Hematopoietic multipotent progenitor cell (in vitro differentiated cells): ENCODE data around the gene HRH1. TPM values are rescaled to one million over a fixed set of nuclear protein-coding genes. Genes with fewer than 3 reads are reported as not detected.

Source experiments
- DNase-seq, 3 donors: peaks; one replicate each; pipeline ENCODE4 v3.0.0-alpha.2; 2011 to 2015; ENCODE audit warnings: low read depth in 2 of 3, low spot score in 2 of 3
- total RNA-seq: library from RNA; depleted of rRNA; stranded (reverse); fragments of >200 nt; gene quantifications from one replicate; pipeline ENCODE4 v1.2.3, GENCODE V29; 2012

The HRH1 gene
- total RNA-seq, 1 donor, result under 0.01 TPM

GRCh38 chr3:11201251-11202019 lies 47.1 kb downstream of the HRH1 start:
- no peak for DNase-seq

GRCh38 chr3:11203961-11204360 lies 49.7 kb downstream of the HRH1 start:
- no peak for DNase-seq

GRCh38 chr3:11204697-11205348 lies 50.5 kb downstream of the HRH1 start:
- DNase-seq, result no peak

- peak in 2 of 3 donors; percentile 37 to 52 for DNase-seq
These were observed 51.6 kb downstream of the HRH1 start for GRCh38 chr3:11205881-11206280.

GRCh38 chr3:11206316-11206715 lies 52.0 kb downstream of the HRH1 start:
- no peak for DNase-seq

- no peak for DNase-seq
These were observed 52.7 kb downstream of the HRH1 start for GRCh38 chr3:11206953-11207352.

GRCh38 chr3:11211531-11212298 lies 57.4 kb downstream of the HRH1 start:
- no peak for DNase-seq

- DNase-seq, result no peak
These were observed 58.0 kb downstream of the HRH1 start for GRCh38 chr3:11212299-11212608.

GRCh38 chr3:11212784-11213183 lies 58.5 kb downstream of the HRH1 start:
- DNase-seq, result no peak

- DNase-seq, result no peak
These were observed 59.6 kb downstream of the HRH1 start for GRCh38 chr3:11213810-11214450.

GRCh38 chr3:11214451-11214978 lies 60.2 kb downstream of the HRH1 start:
- no peak for DNase-seq

- peak in 1 of 3 donors; percentile 28 for DNase-seq
These were observed 63.1 kb downstream of the HRH1 start for GRCh38 chr3:11217370-11217769.

- DNase-seq, result no peak
These were observed 65.9 kb downstream of the HRH1 start for GRCh38 chr3:11220230-11220629.

GRCh38 chr3:11221818-11222415 lies 67.6 kb downstream of the HRH1 start:
- DNase-seq, result no peak

GRCh38 chr3:11224010-11224409 lies 69.7 kb downstream of the HRH1 start:
- no peak for DNase-seq

- DNase-seq, result no peak
These were observed 70.6 kb downstream of the HRH1 start for GRCh38 chr3:11224870-11225229.

- DNase-seq, result no peak
These were observed 71.7 kb downstream of the HRH1 start for GRCh38 chr3:11226042-11226370.

GRCh38 chr3:11228041-11228440 lies 73.7 kb downstream of the HRH1 start:
- DNase-seq, result no peak

GRCh38 chr3:11230125-11230524 lies 75.8 kb downstream of the HRH1 start:
- DNase-seq, result no peak

- no peak for DNase-seq
These were observed 76.5 kb downstream of the HRH1 start for GRCh38 chr3:11230832-11231231.

- no peak for DNase-seq
These were observed 81.1 kb downstream of the HRH1 start for GRCh38 chr3:11235385-11235784.
